GM23248 (cell line): ENCODE data around the gene GP2.

Experiments
- EZH2 ChIP-seq: fragments of 200-600 bp; sonication (generic); IDR thresholded peaks from 2 replicates; pipeline ENCODE4 v1.6.1; 2018; ENCODE audit warnings: antibody characterized with exemption, mild to moderate bottlenecking; ENCODE audit not compliant: insufficient read depth, poor library complexity, severe bottlenecking
- EZH2phosphoT487 ChIP-seq: fragments of 200-600 bp; sonication (generic); IDR thresholded peaks from 2 replicates; pipeline ENCODE4 v1.6.1; 2018; ENCODE audit warnings: antibody characterized with exemption, moderate library complexity, mild to moderate bottlenecking, low read depth; ENCODE audit not compliant: insufficient read depth

- TF ChIP-seq EZH2 (no peak), EZH2phosphoT487 (no peak)
Measured at GRCh38 chr16:20348365-20349185, 21.3 kb upstream of the GP2 start.
